Progenitor cell of endocrine pancreas (in vitro differentiated cells): ENCODE data around the gene RAD51B. TPM values are rescaled to one million over a fixed set of nuclear protein-coding genes. Genes with fewer than 3 reads are reported as not detected.

ENCODE experiments used
- DNase-seq: peaks from one replicate; pipeline ENCODE4 v3.0.0; 2021; ENCODE audit warnings: low spot score; ENCODE audit not compliant: unreplicated experiment
- H3K27ac Mint-ChIP-seq: 2 replicates; pipeline ENCODE4 v1.8.0; 2021; ENCODE audit warnings: mild to moderate bottlenecking, moderate library complexity, mixed read lengths
- H3K27me3 Mint-ChIP-seq: 2 replicates; pipeline ENCODE4 v1.8.0; 2021; ENCODE audit warnings: mixed read lengths
- H3K36me3 Mint-ChIP-seq: 2 replicates; pipeline ENCODE4 v1.8.0; 2022; ENCODE audit warnings: mixed read lengths; ENCODE audit not compliant: insufficient read depth
- H3K4me1 Mint-ChIP-seq: 2 replicates; pipeline ENCODE4 v1.8.0; 2021; ENCODE audit warnings: low read depth, mixed read lengths
- H3K4me3 Mint-ChIP-seq: 2 replicates; pipeline ENCODE4 v1.8.0; 2021; ENCODE audit warnings: low read depth, mild to moderate bottlenecking, moderate library complexity, mixed read lengths
- H3K9me3 Mint-ChIP-seq: 2 replicates; pipeline ENCODE4 v1.8.0; 2021; ENCODE audit warnings: low read depth, mixed read lengths
- CTCF ChIP-seq: fragments of 200-600 bp; sonication (generic); IDR thresholded peaks from one replicate; pipeline ENCODE4 v1.5.0; 2021; ENCODE audit warnings: antibody characterized with exemption, mild to moderate bottlenecking; ENCODE audit not compliant: unreplicated experiment
- total RNA-seq: library from RNA; stranded (reverse); gene quantifications from 2 replicates; pipeline ENCODE4 v1.2.1, GENCODE V29; 2021

Gene RAD51B
- total RNA-seq, 1 donor from 2014 or later, result 24.7 TPM

- Mint-ChIP-seq H3K36me3 (peaks cover 8% of the 10 kb centered on the region), H3K9me3 (peaks cover 23% of the 10 kb centered on the region), H3K4me3 (no peak overlapping the region), H3K4me1 (peaks cover 6% of the 10 kb centered on the region), H3K27me3 (no peaks in the 10 kb centered on the region), H3K27ac (no peak overlapping the region)
- no peak for TF ChIP-seq CTCF
- no peak for DNase-seq
These were observed 113.2 kb downstream of the RAD51B start for GRCh38 chr14:67932708-67933246.

GRCh38 chr14:67933266-67933665, 113.7 kb downstream of the RAD51B start:
- Mint-ChIP-seq H3K36me3 (peaks cover 6% of the 10 kb centered on the region), H3K27ac (no peak overlapping the region), H3K9me3 (peaks cover 18% of the 10 kb centered on the region), H3K27me3 (no peaks in the 10 kb centered on the region), H3K4me1 (peaks cover 6% of the 10 kb centered on the region), H3K4me3 (no peak overlapping the region)
- DNase-seq, result no peak
- TF ChIP-seq CTCF, result no peak

GRCh38 chr14:67934087-67934486, 114.5 kb downstream of the RAD51B start:
- peaks cover 5% of the 10 kb centered on the region for H3K36me3 Mint-ChIP-seq
- no peaks in the 10 kb centered on the region for H3K27me3 Mint-ChIP-seq
- H3K9me3 Mint-ChIP-seq, result peaks cover 12% of the 10 kb centered on the region
- H3K4me3 Mint-ChIP-seq, result no peak overlapping the region
- DNase-seq, result no peak
- peaks cover 6% of the 10 kb centered on the region for H3K4me1 Mint-ChIP-seq
- peak; percentile 72 for TF ChIP-seq CTCF
- peak overlapping the region; percentile 12 for H3K27ac Mint-ChIP-seq

- no peaks in the 10 kb centered on the region for H3K27me3 Mint-ChIP-seq
- peaks cover 8% of the 10 kb centered on the region for H3K9me3 Mint-ChIP-seq
- no peak for DNase-seq
- H3K4me3 Mint-ChIP-seq, result no peak overlapping the region
- peaks cover 11% of the 10 kb centered on the region for H3K4me1 Mint-ChIP-seq
- no peak overlapping the region for H3K27ac Mint-ChIP-seq
- H3K36me3 Mint-ChIP-seq, result peaks cover 5% of the 10 kb centered on the region
- TF ChIP-seq CTCF, result no peak
These were observed 115.3 kb downstream of the RAD51B start for GRCh38 chr14:67934862-67935261.

- no peak overlapping the region for H3K4me3 Mint-ChIP-seq
- no peak for DNase-seq
- H3K36me3 Mint-ChIP-seq, result peaks cover 2% of the 10 kb centered on the region
- peaks cover 13% of the 10 kb centered on the region for H3K4me1 Mint-ChIP-seq
- peaks cover 3% of the 10 kb centered on the region for H3K9me3 Mint-ChIP-seq
- H3K27ac Mint-ChIP-seq, result no peak overlapping the region
- TF ChIP-seq CTCF, result no peak
- H3K27me3 Mint-ChIP-seq, result no peaks in the 10 kb centered on the region
These were observed 115.8 kb downstream of the RAD51B start for GRCh38 chr14:67935371-67935770.
